ENCODE measurements around the gene WFIKKN1. TPM values are rescaled to one million over a fixed set of nuclear protein-coding genes. Genes with fewer than 3 reads are reported as not detected.

WFIKKN1 gene
- total and polyA plus RNA-seq, 2 of the 4 experiments (the other 2 are of a cell fraction), result 0.10 TPM; not detected in 1

DNA sequence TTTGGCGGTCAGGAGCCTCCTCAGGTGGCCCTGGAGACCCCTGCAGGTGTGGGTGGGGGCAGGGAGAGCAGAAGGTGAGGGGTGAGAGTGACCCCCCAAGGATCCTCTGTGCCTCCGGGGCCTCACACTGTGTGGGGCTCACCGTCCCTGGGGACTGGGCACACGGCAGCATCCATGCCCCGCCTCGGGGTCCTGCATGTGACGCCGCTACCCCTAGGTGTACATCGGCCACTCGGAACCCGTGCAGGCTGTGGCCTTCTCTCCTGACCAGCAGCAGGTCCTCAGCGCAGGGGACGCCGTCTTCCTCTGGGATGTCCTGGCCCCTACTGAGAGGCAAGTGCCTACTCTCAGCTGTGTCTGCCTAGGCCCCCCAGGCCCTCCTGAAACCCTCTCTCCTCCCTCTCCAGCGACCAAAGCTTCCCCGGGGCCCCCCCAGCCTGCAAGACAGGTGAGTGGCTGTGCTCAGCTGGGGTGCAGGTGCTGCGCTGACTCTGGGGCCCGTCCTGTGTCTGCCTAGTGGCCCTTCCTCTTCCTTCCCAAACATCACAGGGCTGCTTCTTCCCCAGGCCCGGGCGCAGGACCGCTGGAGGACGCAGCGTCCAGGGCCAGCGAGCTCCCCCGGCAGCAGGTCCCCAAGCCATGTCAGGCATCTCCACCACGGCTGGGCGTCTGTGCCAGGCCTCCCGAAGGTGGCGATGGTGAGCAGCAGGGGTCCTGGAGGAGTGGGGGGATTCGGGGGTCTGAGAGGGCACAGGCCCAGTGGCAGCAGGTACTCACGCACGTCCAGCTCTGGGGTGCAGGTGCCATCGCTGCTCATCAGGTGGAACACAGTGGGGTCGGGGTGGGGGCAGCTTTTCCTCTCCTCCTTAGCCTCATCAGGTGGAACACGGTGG, 28.1 kb downstream of the WFIKKN1 start:
- no peaks in the 10 kb centered on the region for H3K9me1 ChIP-seq (ENCODE audit: insufficient read depth, low read length)
- H3K4me3 ChIP-seq (ENCODE audit: insufficient read depth, low read depth, low read length), result no peak overlapping the region
- dilution Hi-C loops (cut with HindIII; ENCODE audit: low sequenced_read_pairs, unreplicated experiment) (no loop called here), in situ Hi-C loops (cut with MboI; ENCODE audit: low sequenced_read_pairs) (no loop called here), intact Hi-C loops (cut with micrococcal nuclease) (no loop called here)
- H3K4me2 ChIP-seq (ENCODE audit: low read depth, low read length), result no peak overlapping the region
- H2BK120ac ChIP-seq (ENCODE audit: low read depth, low read length), result no peak overlapping the region
- POLR2A ChIA-PET (ENCODE audit: unreplicated experiment), result no interaction called here
- H4K20me1 ChIP-seq (ENCODE audit: insufficient read depth, low read length), result no peaks in the 10 kb centered on the region
- H2BK15ac ChIP-seq (ENCODE audit: low read depth, low read length), result no peak overlapping the region
- no peak overlapping the region for H4K8ac ChIP-seq (ENCODE audit: low read depth in 2 of 2, low read length in 2 of 2)
- no peak overlapping the region for H3K27ac ChIP-seq (ENCODE audit: insufficient read depth, low read length)
- H3K23ac ChIP-seq (ENCODE audit: low read depth, low read length), result no peak overlapping the region
- no peak overlapping the region for H4K91ac ChIP-seq (ENCODE audit: insufficient read depth, low read depth, low read length)
- H3K14ac ChIP-seq (replicated peaks; ENCODE audit: low read depth, low read length), result no peak overlapping the region
- no peak overlapping the region for H2AK5ac ChIP-seq (ENCODE audit: low read depth, low read length)
- no peak overlapping the region for H3K18ac ChIP-seq (ENCODE audit: low read depth, low read length)
- no peak overlapping the region for H4K5ac ChIP-seq (ENCODE audit: low read depth, low read length)
- H3K36me3 ChIP-seq (ENCODE audit: control insufficient read depth, insufficient read depth, low read length), result peaks cover 4% of the 10 kb centered on the region
- H2BK5ac ChIP-seq (ENCODE audit: low read depth, low read length, poor library complexity, severe bottlenecking), result no peak overlapping the region
- no peak overlapping the region for H3K9ac ChIP-seq (ENCODE audit: low read depth, low read length)
- H3K4ac ChIP-seq (ENCODE audit: low read depth, low read length), result no peak overlapping the region
- no peak for DNase-seq
- H3K79me1 ChIP-seq (ENCODE audit: low read depth in 1 of 2, low read length in 2 of 2), result no peaks in the 10 kb centered on the region
- H2BK20ac ChIP-seq (ENCODE audit: low read depth, low read length), result no peak overlapping the region
- peak overlapping the region; percentile 3 for H2AK9ac ChIP-seq (replicated peaks; ENCODE audit: low read depth, low read length, poor library complexity)
- H3K4me1 ChIP-seq (ENCODE audit: control insufficient read depth, insufficient read depth, low read length), result peaks cover 5% of the 10 kb centered on the region
- no TSS peak for BruUV-seq (replicated peaks)
- no peaks in the 10 kb centered on the region for H3K9me3 ChIP-seq (ENCODE audit: control insufficient read depth, insufficient read depth, low read length)
- H3K56ac ChIP-seq (ENCODE audit: extremely low read depth, insufficient read depth, low read length), result no peak overlapping the region
- ATAC-seq (ENCODE audit: low read depth), result no peak
- H2AFZ ChIP-seq (replicated peaks; ENCODE audit: low read length, poor library complexity), result no peak overlapping the region
- CTCF ChIA-PET, result no interaction called here
- WGBS, 2 experiments (ENCODE audit: extremely low coverage in 2 of 2, insufficient read length in 1 of 2), result 85% methylated on average over 10 of the region's 35 CpGs; no CpG with 5 or more reads in 1 of the 2 experiments
- no peaks in the 10 kb centered on the region for H3K27me3 ChIP-seq (ENCODE audit: control insufficient read depth, insufficient read depth, low read length)
- TF ChIP-seq, protein P1, sequence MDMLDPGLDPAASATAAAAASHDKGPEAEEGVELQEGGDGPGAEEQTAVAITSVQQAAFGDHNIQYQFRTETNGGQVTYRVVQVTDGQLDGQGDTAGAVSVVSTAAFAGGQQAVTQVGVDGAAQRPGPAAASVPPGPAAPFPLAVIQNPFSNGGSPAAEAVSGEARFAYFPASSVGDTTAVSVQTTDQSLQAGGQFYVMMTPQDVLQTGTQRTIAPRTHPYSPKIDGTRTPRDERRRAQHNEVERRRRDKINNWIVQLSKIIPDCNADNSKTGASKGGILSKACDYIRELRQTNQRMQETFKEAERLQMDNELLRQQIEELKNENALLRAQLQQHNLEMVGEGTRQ (IDR thresholded peaks at IDR 0.05; ENCODE audit: low read depth, low read length), result no peak
- TF ChIP-seq CEBPB (IDR thresholded peaks at IDR 0.05; ENCODE audit: low read depth, low read length) (no peak), MAFK (IDR thresholded peaks at IDR 0.05; ENCODE audit: low read depth, low read length) (no peak), SMC3 (IDR thresholded peaks at IDR 0.05; ENCODE audit: low read depth, low read length) (no peak), CHD1 (IDR thresholded peaks at IDR 0.05; ENCODE audit: low read depth, low read length) (no peak), RAD21 (IDR thresholded peaks at IDR 0.05; ENCODE audit: low read length) (no peak), MAZ (IDR thresholded peaks at IDR 0.05; ENCODE audit: borderline replicate concordance, low read depth, low read length) (no peak), RCOR1 (IDR thresholded peaks at IDR 0.05; ENCODE audit: insufficient replicate concordance, low read length) (no peak), POLR2A (IDR thresholded peaks at IDR 0.05; ENCODE audit: low read depth, low read length) (no peak), NFE2L2 (IDR thresholded peaks at IDR 0.05; ENCODE audit: low read depth, low read length) (no peak), FOS (IDR thresholded peaks at IDR 0.05; ENCODE audit: low read depth, low read length) (no peak), RFX5 (IDR thresholded peaks at IDR 0.05; ENCODE audit: low read depth, low read length) (no peak), MXI1 (IDR thresholded peaks at IDR 0.05; ENCODE audit: borderline replicate concordance, low read depth, low read length) (no peak)
- TF ChIP-seq, protein P2, sequence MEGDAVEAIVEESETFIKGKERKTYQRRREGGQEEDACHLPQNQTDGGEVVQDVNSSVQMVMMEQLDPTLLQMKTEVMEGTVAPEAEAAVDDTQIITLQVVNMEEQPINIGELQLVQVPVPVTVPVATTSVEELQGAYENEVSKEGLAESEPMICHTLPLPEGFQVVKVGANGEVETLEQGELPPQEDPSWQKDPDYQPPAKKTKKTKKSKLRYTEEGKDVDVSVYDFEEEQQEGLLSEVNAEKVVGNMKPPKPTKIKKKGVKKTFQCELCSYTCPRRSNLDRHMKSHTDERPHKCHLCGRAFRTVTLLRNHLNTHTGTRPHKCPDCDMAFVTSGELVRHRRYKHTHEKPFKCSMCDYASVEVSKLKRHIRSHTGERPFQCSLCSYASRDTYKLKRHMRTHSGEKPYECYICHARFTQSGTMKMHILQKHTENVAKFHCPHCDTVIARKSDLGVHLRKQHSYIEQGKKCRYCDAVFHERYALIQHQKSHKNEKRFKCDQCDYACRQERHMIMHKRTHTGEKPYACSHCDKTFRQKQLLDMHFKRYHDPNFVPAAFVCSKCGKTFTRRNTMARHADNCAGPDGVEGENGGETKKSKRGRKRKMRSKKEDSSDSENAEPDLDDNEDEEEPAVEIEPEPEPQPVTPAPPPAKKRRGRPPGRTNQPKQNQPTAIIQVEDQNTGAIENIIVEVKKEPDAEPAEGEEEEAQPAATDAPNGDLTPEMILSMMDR (conservative IDR thresholded peaks at IDR 0.05; ENCODE audit: low read depth, low read length), result no peak
- TF ChIP-seq, protein P3, sequence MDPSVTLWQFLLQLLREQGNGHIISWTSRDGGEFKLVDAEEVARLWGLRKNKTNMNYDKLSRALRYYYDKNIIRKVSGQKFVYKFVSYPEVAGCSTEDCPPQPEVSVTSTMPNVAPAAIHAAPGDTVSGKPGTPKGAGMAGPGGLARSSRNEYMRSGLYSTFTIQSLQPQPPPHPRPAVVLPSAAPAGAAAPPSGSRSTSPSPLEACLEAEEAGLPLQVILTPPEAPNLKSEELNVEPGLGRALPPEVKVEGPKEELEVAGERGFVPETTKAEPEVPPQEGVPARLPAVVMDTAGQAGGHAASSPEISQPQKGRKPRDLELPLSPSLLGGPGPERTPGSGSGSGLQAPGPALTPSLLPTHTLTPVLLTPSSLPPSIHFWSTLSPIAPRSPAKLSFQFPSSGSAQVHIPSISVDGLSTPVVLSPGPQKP (IDR thresholded peaks at IDR 0.05; ENCODE audit: borderline replicate concordance, low read depth, low read length), result no peak
